Measurements from ENCODE around the gene ALDH1L2. TPM values are rescaled to one million over a fixed set of nuclear protein-coding genes. Genes with fewer than 3 reads are reported as not detected.

ALDH1L2 gene
- total RNA-seq, 1 donor from 2014 or later: 3.0 TPM

DNA sequence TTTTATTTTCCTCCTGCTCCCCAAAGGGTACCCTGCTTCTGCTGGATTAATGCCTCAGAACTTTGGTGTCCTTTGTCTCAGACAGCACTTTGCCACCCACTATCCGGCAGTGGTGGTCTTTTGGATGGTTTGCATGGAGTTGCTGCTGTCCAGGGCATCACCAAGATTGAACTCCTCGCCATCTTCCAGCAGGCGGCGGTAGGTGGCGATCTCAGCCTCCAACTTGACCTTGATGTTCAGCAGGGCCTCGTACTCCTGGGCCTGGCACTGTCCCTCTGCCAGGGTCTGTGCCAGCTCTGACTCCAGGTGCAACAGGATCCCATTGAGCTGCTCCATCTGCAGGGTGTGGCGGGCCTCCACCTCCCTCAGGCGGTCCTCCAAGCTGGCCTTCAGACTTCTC, 107.6 kb downstream of the ALDH1L2 start:
- no peak for TF ChIP-seq CTCF (IDR thresholded peaks at IDR 0.05; ENCODE audit: borderline replicate concordance)
- H3K27ac ChIP-seq (replicated peaks): no peak overlapping the region
- H3K9me3 ChIP-seq (replicated peaks): no peaks in the 10 kb centered on the region
- no peak for DNase-seq
- no peak overlapping the region for H3K4me3 ChIP-seq
- intact Hi-C loops (cut with micrococcal nuclease): no loop called here
- no peaks in the 10 kb centered on the region for H3K36me3 ChIP-seq
- H3K27me3 ChIP-seq (ENCODE audit: low read depth): no peaks in the 10 kb centered on the region
- H3K4me1 ChIP-seq: no peaks in the 10 kb centered on the region

- H3K9me3 ChIP-seq (replicated peaks): no peaks in the 10 kb centered on the region
- intact Hi-C loops (cut with micrococcal nuclease): no loop called here
- no peak for DNase-seq
- H3K36me3 ChIP-seq: no peaks in the 10 kb centered on the region
- no peak for TF ChIP-seq CTCF (IDR thresholded peaks at IDR 0.05; ENCODE audit: borderline replicate concordance)
- H3K27me3 ChIP-seq (ENCODE audit: low read depth): no peaks in the 10 kb centered on the region
- H3K4me3 ChIP-seq: no peak overlapping the region
- no peaks in the 10 kb centered on the region for H3K4me1 ChIP-seq
- no peak overlapping the region for H3K27ac ChIP-seq (replicated peaks)
Observed at GRCh38 chr12:104975587-104976343, 108.5 kb downstream of the ALDH1L2 start.

- no peak for TF ChIP-seq CTCF (IDR thresholded peaks at IDR 0.05; ENCODE audit: borderline replicate concordance)
- Histone ChIP-seq H3K27me3 (ENCODE audit: low read depth) (no peaks in the 10 kb centered on the region), H3K36me3 (no peaks in the 10 kb centered on the region), H3K4me1 (no peaks in the 10 kb centered on the region), H3K4me3 (no peak overlapping the region), H3K27ac (replicated peaks) (no peak overlapping the region), H3K9me3 (replicated peaks) (no peaks in the 10 kb centered on the region)
- DNase-seq: no peak
- intact Hi-C loops (cut with micrococcal nuclease): no loop called here
Observed at GRCh38 chr12:104974626-104975290, 109.5 kb downstream of the ALDH1L2 start.

DNA sequence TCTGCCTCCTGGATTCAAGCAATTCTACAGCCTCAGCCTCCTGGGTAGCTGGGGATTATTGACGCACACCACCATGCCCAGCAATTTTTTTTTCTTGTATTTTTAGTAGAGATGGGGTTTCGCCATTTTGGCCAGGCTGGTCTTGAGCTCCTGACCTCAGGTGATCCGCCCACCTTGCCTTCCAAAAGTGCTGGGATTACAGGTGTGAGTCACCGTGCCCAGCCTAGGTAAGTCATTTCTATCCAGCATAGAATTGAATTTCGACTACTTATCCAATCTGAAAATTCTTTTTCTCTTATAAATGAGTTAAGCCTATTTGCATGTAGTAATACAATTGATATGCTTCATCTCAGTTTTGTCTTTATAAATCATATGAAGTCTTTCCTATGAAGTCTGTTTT, 111.0 kb downstream of the ALDH1L2 start:
- intact Hi-C loops (cut with micrococcal nuclease): no loop called here
- H3K9me3 ChIP-seq (replicated peaks): no peaks in the 10 kb centered on the region
- H3K27ac ChIP-seq (replicated peaks): no peak overlapping the region
- no peak for DNase-seq
- H3K36me3 ChIP-seq: no peaks in the 10 kb centered on the region
- no peak overlapping the region for H3K4me3 ChIP-seq
- H3K4me1 ChIP-seq: no peaks in the 10 kb centered on the region
- H3K27me3 ChIP-seq (ENCODE audit: low read depth): no peaks in the 10 kb centered on the region
- TF ChIP-seq CTCF (IDR thresholded peaks at IDR 0.05; ENCODE audit: borderline replicate concordance): no peak

DNA sequence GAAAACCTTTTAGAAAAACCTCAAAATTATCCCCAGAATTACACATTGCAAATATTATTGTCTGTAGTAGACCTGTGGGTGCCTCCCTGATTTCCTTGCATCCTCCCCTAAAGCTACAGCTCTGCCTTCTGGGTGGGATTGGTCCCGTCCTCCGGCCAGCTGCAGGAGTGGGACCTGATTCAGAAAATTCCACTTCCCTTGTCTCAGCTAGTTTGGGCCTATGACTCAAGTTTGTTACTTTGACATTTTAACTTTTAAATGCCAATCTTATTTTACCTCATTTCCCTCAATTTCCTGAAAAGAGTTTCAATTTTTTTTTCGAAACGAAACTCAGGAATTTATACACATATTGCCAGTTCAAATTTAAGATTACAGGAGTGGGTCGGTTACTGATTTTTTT, 113.0 kb downstream of the ALDH1L2 start:
- Histone ChIP-seq H3K27ac (replicated peaks) (no peak overlapping the region), H3K36me3 (no peaks in the 10 kb centered on the region), H3K4me1 (no peaks in the 10 kb centered on the region), H3K9me3 (replicated peaks) (no peaks in the 10 kb centered on the region), H3K27me3 (ENCODE audit: low read depth) (no peaks in the 10 kb centered on the region), H3K4me3 (no peak overlapping the region)
- no peak for TF ChIP-seq CTCF (IDR thresholded peaks at IDR 0.05; ENCODE audit: borderline replicate concordance)
- intact Hi-C loops (cut with micrococcal nuclease): no loop called here
- DNase-seq: no peak

Other genes with a start within 250 kb of the ALDH1L2 start
- gene SLC41A2, start 126.2 kb downstream of the ALDH1L2 start, total RNA-seq: 4.6 TPM
- 11.1 TPM for gene NOPCHAP1, start 98.1 kb downstream of the ALDH1L2 start, total RNA-seq
- gene WASHC4, start 23.3 kb upstream of the ALDH1L2 start, total RNA-seq: 23.5 TPM
- gene APPL2, start 151.7 kb upstream of the ALDH1L2 start, total RNA-seq: 19.8 TPM
- 1.1 TPM for gene C12orf75, start 246.2 kb upstream of the ALDH1L2 start, total RNA-seq